SK-N-MC (cell line): ENCODE results near the gene PTCH2.
"Not testable (repeated sequence)": the region's sequence is repeated elsewhere in the genome, so short reads cannot be mapped to it uniquely, and the experiment has no call there.

Experiments used
- DNase-seq: peaks from one replicate; pipeline ENCODE4 v3.0.0-alpha.2; 2011; ENCODE audit warnings: low read depth, low spot score
- H3K27ac ChIP-seq: fragments of 200-600 bp; sonication (generic); 2 replicates; pipeline ENCODE4 v1.5.1; 2016; ENCODE audit warnings: mixed run types
- H3K36me3 ChIP-seq: fragments of 200-600 bp; sonication (generic); 2 replicates; pipeline ENCODE4 v1.6.1; 2017; ENCODE audit warnings: antibody characterized with exemption, low read length, mixed read lengths; ENCODE audit not compliant: insufficient read depth
- H3K4me3 ChIP-seq: fragments of 200-600 bp; sonication (generic); 2 replicates; pipeline ENCODE4 v1.5.1; 2016
- H3K9ac ChIP-seq: fragments of 200-600 bp; sonication (generic); 2 replicates; pipeline ENCODE4 v1.8.0; 2017; ENCODE audit warnings: mixed run types, mixed read lengths; ENCODE audit not compliant: insufficient read length
- H3K9me3 ChIP-seq: fragments of 200-600 bp; sonication (generic); 2 replicates; pipeline ENCODE4 v1.6.1; 2017; ENCODE audit warnings: low read depth, mild to moderate bottlenecking, antibody characterized with exemption, low read length, moderate library complexity, mixed read lengths
- EZH2 ChIP-seq: fragments of 200-600 bp; sonication (generic); IDR thresholded peaks from one replicate; pipeline ENCODE4 v1.6.1; 2017; ENCODE audit warnings: antibody characterized with exemption
- FOXP2 ChIP-seq: optimal IDR thresholded peaks from 2 replicates; pipeline ENCODE3; 2011; ENCODE audit warnings: mild to moderate bottlenecking, moderate library complexity; ENCODE audit not compliant: insufficient read depth; ENCODE audit errors: extremely low read length, control extremely low read depth
- POLR2AphosphoS5 ChIP-seq: IDR thresholded peaks from 2 replicates; pipeline ENCODE4 v1.6.1; 2012; ENCODE audit warnings: mild to moderate bottlenecking, low read depth, low read length, borderline replicate concordance

PTCH2 gene

DNA sequence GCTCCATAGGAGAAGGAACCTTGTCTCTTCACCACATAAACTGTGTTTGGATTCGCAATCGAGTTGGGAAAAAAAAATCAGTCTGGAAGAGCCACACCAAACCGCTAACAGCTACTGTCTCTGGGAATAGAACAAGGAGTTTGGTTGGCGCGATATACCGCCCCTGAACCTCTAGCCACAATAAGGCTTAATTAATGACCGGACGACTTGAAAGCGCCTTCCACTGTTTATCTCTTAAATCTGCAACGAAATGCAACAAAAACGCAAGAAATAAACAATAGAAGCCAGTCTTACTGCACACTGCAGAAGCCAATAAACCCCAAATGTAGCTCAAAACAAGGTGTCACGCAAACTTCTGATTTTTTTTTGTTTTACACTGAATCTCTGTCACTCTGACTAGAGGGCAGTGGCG, 23.9 kb downstream of the PTCH2 start:
- TF ChIP-seq POLR2AphosphoS5 (no peak), FOXP2 (no peak), EZH2 (no peak)
- H3K27ac ChIP-seq = peak overlapping the region; percentile 88

DNA sequence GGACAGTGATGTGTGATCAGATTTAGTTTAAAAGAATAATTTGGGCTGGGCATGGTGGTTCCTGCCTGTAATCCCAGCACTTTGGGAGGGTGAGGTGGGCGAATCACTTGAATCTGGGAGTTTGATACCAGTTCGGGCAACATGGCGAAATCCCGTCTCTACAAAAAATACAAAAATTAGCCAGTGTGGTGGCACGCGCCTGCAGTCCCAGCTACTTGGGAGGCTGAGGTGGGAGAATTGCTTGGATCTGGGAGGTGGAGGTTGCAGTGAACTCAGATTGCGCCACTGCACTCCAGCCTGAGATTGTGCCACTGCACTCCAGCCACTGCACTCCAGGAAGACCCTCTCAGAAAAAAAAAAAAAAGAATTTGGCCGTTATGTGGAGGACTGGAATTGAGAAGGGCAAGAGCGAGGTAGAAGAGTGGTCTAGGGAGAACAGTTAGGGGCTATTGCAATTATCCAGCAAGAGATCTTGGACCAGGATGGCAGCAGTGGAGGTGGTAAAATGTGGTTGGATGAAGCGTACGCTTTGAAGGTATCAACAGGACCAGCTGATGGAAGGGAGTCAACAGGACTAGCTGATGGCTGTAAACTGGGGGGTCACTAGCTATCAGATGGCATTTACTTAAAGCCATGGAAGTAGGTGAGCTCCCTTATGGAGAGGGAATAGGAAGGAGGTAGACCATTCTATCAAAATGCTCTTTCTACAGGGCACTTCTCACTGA, 25.1 kb downstream of the PTCH2 start:
- no peak for DNase-seq
- Histone ChIP-seq H3K9ac (no peak overlapping the region), H3K36me3 (no peaks in the 10 kb centered on the region), H3K27ac (no peak overlapping the region), H3K4me3 (no peak overlapping the region), H3K9me3 (no peaks in the 10 kb centered on the region)
- TF ChIP-seq POLR2AphosphoS5 = no peak
- TF ChIP-seq EZH2 = no peak
- no peak for TF ChIP-seq FOXP2

More for the DNA sequence above, 23.9 kb downstream of the PTCH2 start:
- peak overlapping the region; percentile 65 for H3K9ac ChIP-seq
- DNase-seq = no peak
- H3K4me3 ChIP-seq = peak overlapping the region; percentile 72
- H3K36me3 ChIP-seq = no peaks in the 10 kb centered on the region
- no peaks in the 10 kb centered on the region for H3K9me3 ChIP-seq

DNA sequence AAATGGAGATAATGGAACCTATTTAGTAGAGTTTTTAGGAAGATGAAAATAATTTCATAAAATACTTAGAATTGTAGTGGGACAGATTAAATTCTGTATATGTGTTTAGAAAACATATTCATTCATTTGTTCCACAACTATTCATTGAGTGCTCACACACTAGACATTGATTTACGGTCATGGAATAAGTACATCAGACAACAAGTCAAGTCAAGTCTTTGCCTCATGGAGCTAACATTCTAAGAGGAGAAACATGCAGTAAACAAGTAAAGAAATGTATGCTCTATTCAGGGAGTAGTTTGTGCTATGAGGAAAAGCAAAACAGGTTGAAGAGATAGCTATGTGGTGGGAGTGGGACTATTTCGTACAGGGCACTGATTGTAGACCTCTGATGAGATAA, 25.7 kb downstream of the PTCH2 start:
- H3K36me3 ChIP-seq = no peaks in the 10 kb centered on the region
- no peak overlapping the region for H3K27ac ChIP-seq

DNA sequence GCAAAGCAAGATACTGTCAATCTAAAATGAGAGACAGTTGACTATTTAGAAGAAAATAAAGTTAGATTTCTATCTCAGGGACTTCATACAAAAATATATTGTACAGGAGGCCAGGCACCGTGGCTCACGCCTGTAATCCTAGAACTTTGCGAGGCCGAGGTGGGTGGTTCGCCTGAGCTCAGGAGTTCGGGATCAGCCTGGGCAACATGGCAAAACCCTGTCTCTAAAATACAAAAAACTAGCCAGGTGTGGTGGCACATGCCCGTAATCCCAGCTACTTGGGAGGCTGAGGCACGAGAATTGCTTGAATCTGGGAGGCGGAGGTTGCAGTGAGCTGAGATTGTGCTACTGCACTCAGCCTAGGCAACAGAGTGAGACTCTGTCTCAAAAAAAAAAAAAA, 27.1 kb downstream of the PTCH2 start:
- not testable (repeated sequence) for H3K9ac ChIP-seq, H3K4me3 ChIP-seq, H3K27ac ChIP-seq, H3K9me3 ChIP-seq, DNase-seq, H3K36me3 ChIP-seq

More for the DNA sequence above, 25.7 kb downstream of the PTCH2 start:
- TF ChIP-seq EZH2 (no peak), POLR2AphosphoS5 (no peak), FOXP2 (no peak)
- DNase-seq = no peak
- Histone ChIP-seq H3K9me3 (no peaks in the 10 kb centered on the region), H3K9ac (no peak overlapping the region), H3K4me3 (no peak overlapping the region)

DNA sequence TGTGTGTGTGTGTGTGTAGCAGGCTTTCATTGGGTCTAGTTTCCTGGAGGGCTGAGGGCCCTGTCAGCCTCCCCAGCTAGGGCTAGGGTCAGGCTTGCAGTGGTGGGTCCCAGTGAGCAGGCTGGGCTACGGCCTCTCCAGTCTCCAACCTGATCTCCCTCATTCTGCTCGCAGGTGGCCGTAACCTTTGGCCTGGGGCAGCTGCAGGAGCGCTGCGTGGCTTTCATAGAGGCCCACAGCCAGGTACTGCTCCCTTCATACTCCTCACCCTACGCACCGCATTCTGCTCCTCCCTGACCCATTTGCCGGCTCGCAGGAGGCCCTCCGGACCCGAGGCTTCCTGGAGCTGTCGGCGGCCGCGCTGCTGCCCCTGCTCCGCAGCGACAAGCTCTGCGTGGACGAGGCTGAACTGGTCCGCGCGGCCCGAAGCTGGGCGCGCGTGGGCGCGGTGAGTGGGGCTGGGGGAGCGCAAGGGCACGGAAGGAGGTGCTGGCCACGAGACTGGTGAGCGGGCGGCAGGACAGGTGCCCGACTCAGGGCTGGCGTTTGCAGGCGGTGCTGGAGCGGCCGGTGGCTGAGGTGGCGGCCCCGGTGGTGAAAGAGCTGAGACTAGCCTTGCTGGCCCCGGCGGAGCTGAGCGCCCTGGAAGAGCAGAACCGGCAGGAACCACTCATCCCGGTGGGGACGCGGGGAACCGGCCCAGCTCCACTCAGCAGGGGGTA, 30.1 kb downstream of the PTCH2 start:
- no peak for TF ChIP-seq POLR2AphosphoS5
- no peak for TF ChIP-seq FOXP2
- TF ChIP-seq EZH2 = no peak
- H3K9ac ChIP-seq = no peak overlapping the region
- no peak overlapping the region for H3K4me3 ChIP-seq
- no peaks in the 10 kb centered on the region for H3K9me3 ChIP-seq
- no peak overlapping the region for H3K27ac ChIP-seq
- no peaks in the 10 kb centered on the region for H3K36me3 ChIP-seq
- DNase-seq = no peak

DNA sequence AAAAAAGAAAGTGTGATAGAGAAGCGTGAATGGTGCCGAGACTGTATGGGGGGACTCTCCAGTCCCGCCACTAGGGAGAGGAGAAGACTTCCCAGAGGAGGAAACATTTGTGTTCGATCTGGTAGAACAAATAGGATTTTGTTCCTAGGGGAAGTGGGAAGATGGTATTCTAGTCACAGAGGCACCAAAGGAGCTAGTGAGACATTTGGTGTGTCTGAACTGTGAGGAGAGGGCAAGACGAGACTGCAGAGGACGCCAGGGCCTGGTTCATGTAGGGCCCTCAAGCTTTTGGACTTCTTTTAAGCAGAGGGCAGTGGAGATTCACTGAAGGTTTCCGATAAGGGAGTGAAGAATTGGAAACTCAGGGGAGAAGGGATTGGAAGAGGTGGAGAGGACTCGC, 31.8 kb downstream of the PTCH2 start:
- Histone ChIP-seq H3K27ac (peak overlapping the region; percentile 83), H3K9me3 (no peaks in the 10 kb centered on the region), H3K9ac (peak overlapping the region; percentile 45), H3K36me3 (no peaks in the 10 kb centered on the region), H3K4me3 (no peak overlapping the region)
- TF ChIP-seq POLR2AphosphoS5 (no peak), EZH2 (no peak), FOXP2 (no peak)
- no peak for DNase-seq

DNA sequence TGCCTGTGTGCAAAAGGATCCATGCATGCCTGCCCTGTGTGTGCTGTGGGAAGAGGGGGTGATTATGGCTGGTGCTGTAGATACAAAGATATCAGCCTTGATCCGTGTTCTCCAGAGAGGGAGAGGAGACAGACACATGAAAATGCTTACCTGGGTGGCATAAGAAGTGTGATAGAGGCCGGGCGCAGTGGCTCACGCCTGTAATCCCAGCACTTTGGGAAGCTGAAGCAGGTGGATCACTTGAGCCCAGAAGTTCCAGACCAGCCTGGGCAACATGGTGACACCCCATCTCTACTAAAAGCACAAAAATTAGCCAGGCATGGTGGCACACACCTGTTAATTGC, 32.3 kb downstream of the PTCH2 start:
- H3K27ac ChIP-seq = 0 out of 2 replicates have a peak overlapping the region, but pooled peaks have one; percentile 12
- H3K9me3 ChIP-seq, H3K36me3 ChIP-seq, H3K9ac ChIP-seq, DNase-seq, H3K4me3 ChIP-seq: not testable (repeated sequence)

DNA sequence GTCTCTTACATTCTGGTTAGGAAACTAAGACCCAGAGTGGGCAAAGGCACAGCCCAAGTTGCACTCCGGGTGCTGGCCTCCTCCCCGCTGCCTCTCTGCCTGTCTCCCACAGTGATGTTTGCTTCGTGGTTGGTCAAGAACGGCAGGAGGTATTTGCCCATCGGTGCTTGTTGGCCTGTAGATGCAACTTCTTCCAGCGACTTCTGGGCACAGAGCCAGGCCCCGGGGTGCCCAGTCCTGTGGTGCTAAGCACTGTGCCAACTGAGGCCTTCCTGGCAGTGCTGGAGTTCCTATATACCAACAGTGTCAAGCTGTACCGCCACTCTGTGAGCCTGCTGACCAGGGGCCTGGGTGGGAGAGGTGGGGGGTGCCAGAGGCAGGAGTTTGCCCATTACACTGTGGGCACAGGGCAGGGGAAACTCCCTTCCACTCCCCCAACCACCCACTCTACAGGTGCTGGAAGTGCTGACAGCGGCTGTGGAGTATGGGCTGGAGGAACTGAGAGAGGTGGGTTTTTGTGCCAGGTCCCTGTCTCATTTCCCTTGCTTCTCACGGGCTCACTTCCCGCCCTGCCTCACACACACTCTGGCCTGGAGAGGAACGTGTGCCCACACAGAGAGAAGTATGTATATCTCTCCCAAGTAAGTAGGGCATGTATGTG, 32.8 kb downstream of the PTCH2 start:
- no peaks in the 10 kb centered on the region for H3K9me3 ChIP-seq
- H3K36me3 ChIP-seq = no peaks in the 10 kb centered on the region
- DNase-seq = no peak
- H3K9ac ChIP-seq = peak overlapping the region; percentile 17
- 0 out of 2 replicates have a peak overlapping the region, but pooled peaks have one; percentile 12 for H3K27ac ChIP-seq
- TF ChIP-seq EZH2 (no peak), FOXP2 (no peak), POLR2AphosphoS5 (no peak)
- no peak overlapping the region for H3K4me3 ChIP-seq
